Islet of Langerhans (tissue), 1 donor: ENCODE results near the gene TRAK1.
"Not testable (repeated sequence)": the region's sequence is repeated elsewhere in the genome, so short reads cannot be mapped to it uniquely, and the experiment has no call there.

Experiments used
- FAIRE-seq: peaks from one replicate; lab custom pipeline; 2011; peaks lifted over from hg19 to GRCh38; lab: Jason Lieb, UNC

Gene TRAK1, protein sequence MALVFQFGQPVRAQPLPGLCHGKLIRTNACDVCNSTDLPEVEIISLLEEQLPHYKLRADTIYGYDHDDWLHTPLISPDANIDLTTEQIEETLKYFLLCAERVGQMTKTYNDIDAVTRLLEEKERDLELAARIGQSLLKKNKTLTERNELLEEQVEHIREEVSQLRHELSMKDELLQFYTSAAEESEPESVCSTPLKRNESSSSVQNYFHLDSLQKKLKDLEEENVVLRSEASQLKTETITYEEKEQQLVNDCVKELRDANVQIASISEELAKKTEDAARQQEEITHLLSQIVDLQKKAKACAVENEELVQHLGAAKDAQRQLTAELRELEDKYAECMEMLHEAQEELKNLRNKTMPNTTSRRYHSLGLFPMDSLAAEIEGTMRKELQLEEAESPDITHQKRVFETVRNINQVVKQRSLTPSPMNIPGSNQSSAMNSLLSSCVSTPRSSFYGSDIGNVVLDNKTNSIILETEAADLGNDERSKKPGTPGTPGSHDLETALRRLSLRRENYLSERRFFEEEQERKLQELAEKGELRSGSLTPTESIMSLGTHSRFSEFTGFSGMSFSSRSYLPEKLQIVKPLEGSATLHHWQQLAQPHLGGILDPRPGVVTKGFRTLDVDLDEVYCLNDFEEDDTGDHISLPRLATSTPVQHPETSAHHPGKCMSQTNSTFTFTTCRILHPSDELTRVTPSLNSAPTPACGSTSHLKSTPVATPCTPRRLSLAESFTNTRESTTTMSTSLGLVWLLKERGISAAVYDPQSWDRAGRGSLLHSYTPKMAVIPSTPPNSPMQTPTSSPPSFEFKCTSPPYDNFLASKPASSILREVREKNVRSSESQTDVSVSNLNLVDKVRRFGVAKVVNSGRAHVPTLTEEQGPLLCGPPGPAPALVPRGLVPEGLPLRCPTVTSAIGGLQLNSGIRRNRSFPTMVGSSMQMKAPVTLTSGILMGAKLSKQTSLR

DNA sequence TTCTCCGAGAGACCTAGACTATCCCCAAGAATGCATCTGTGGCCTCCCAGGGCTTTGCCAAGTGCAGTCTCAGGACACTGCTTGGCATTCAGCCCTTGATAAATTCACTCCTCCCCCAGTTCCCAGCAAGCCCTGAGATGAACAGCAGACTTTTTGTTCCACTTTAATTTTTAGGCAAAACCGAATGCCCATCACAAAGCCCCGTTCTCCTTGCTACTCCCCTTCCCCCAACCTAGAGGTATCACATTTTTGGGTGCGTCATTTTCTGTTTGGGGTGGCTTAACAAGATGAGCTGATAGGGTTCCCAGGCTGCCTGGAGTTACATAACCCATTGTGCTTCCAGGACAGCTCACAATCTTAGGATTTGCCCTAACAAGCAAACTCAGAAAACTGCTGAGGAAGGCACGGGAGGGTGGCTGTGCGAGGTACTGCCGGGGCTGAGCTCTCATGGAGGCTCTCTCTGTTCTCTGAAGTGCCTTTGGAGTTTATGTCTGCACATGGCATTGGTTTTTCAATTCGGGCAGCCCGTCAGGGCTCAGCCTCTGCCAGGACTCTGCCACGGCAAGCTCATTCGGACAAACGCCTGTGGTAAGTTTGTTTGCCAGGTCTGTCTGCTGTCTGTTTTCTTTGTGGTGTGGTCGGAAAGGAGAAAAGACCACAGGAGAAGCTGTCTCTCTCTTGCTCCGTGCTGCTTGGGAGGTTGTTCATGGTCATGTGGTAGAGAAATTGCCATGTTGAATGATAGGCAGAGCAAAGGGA is at the start of gene TRAK1:
TRAK1 (plus strand) TSS at position 385 of the 759 bp plus-strand sequence; CDS start at position 498, 113 bp downstream.
- no peak for FAIRE-seq

DNA sequence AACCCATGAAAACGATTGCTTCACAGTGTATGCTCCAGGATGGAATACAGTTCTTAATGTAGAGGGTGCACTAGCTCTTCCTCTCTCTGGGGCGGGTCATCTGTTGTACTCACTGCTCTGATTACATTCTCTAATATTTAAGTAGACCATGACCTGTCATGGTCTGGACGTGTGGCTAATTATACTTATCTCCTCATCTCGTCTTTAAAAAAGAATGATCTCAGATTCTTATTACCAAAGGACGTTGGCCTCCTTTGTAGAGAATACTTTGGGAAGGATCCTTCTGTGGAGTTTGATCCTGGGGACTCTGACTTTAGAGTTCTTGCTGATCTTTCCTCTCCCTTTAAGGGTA is 48.4 kb upstream of the TRAK1 start:
- peak; percentile 13 for FAIRE-seq

DNA sequence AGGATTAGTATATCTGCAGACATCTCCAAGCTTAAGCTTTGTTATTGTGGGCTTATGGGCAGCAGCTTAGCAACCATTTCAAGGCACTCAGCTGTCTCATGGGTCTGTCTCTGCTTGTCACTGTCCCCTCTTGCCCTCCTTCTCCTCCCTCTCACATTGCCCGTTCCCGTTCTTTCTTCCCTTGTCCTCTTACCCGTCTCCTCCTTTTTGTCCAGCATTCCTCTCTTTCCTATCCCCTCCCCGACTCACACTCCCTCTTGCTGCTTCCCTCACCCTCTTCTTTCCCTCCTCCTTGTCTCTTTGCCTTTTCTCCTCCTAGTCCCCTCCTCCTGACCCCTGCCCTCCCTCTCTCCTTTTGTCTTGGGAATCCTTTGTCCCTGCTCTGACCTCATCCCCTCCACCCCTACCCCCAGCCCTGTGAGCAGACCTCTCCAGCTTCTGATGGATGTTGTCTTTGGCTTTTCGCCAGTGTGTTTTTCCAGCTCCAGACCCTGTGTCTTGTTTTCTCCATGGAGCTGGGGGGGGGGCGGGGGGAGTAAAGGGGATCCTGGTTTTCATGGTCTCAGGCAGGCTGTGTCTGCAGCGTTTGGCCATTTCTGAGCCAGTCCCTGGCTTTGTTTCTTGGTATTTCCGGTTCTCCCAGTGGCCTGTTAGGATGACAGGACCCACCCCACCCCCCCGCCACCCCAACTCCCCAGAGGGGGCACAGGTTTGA is 47.9 kb upstream of the TRAK1 start:
- no peak for FAIRE-seq

DNA sequence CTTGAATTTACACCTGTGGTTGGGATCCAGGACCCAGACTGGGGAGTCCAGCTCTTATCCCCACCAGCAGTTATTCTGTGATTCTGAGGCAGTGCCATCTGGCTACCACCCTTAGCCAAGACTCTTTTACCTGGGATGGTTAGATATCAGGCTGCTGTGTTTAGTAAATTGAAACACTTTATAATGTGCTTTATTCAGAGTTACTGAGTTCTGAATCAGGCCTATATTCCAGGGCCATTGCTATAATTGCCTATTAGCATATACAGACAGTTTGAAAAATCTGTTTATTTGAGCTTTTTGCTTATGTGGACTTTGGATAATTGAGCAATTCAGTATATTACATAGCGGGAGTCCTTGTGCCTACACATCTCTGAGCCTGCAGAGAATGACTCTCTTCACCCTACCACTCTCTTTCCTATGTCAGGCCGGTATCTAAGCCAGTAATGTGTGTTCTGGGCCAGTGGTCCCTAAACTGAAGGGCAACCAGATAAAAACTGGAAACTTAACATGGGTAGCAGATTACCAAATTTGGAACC is 45.4 kb upstream of the TRAK1 start:
- FAIRE-seq: no peak

DNA sequence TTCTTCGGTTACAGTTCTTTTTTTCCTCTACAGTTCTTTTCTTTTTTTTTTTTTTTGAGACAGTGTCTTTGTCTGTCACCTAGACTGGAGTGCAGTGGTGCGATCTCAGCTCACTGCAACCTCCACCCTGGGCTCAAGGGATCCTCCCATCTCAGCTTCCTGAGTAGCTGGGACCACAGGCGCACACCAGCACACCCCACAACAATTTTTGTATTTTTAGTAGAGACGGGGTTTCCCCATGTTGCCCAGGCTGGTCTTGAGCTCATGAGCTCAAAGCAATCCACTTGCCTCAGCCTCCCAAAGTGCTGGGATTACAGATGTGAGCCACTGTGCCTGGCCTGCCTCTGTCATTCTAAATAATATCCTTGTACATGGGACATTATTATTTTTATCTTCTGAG is 42.6 kb upstream of the TRAK1 start:
- not testable (repeated sequence) for FAIRE-seq

DNA sequence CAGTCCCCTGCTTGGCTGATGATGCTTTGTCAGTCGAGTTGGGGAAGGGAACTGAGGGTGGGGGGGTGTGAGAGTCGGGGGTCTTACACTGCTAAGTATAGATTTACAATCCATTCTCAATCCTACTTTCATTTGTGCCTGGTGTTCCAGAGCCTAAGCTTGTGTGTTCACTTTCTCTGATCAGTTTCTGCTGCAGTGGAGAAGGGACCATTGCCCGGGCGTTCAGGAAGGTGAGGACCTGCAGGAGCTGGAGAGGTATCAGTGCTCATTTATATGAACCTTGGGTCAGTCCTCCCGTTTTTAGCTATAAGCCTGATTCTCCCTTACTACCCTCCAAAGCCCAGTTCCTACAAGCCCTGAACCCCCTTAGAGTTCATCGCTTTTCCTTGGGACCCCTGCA is 41.0 kb upstream of the TRAK1 start:
- no peak for FAIRE-seq

DNA sequence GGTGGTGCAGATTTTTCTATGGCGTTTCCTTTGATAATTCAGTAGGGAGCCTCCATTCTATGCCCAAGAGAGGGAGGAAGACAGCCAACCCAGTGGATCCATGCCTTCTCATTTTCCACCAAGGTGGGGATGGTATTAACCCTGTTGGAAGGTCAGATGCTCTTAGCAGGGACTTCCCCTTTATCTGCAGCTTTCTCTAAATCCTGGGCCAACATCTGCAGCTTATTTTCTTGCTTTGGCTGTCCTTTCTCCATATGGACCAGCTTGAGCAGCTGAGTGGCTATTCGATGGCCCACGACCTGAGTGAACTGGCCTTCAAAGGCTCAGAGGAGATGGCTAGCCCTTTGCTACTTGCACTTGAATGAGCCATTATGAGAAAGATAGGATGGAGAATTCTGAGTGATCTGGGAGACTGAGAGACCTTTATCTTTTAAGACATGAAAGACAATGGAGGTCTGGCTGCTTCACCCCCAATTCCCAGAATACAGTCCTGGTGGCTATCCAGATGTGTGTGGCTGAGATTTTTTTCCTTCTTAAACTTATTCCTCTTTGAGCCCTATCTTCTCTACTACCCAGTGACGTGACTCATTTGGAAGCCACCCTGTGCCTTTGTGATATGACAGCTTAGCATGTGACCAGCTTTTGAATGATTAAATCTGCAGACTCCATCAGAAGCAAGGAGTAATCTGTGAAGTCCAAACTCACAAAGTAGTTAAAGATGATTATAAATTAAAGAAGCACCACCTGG is 39.6 kb upstream of the TRAK1 start:
- FAIRE-seq: no peak

DNA sequence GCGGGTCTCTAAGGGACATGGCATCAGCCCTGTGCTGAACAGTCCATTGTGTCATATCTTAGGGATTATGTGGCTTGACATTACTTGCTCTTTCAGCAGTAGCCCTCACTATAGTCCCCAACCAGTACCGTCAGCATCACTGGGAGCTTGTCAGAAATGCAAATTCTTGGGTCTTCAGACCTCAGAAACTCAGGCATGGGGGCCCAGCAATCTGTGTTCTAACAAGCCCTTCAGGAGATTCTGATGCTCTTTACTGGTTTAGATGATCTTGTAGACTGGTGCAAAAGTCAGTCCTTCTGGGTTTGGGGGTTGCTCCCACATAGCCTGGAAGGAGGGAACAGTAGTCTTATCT is 39.0 kb upstream of the TRAK1 start:
- no peak for FAIRE-seq

DNA sequence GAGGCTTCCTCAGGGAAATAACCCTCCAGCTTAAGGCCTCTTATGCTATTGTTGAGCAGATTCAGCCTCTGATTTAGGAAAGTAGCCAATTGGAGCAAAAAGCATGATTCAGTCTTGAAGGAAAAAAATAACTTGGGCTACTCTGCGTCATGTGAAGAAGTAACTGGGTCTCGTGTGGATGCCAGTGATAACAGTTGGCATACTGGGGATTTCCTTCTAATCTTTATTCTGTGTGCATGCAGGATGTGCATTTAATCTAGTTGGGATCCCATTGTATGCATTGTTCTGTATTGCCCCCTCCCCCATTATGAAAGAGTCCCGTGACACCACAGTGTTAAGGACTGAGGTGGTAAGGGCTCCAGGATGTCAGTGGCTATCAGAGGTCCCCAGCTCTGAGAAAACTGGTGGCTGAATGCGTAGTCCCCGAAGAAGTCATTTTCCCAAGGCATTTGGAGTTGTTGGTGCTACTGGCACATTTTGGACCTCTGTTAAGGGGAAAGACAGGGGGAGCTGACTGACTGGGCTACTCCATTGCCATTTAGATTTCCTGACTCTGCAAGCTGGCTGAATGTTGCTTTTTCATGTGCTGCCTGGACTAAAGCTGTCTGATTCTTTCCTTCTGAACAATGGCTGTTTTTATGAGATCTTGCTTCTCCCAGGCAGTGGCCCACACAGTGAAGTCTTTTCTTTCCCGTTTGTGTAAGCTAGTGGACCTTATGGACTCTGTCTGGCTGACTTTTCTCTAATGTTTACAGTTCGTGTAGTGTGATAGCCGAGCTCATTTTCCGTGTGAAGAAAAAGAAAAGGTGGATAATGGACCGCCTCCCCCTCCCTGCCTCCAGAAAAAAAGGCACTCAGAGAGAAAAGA is 38.4 kb upstream of the TRAK1 start:
- no peak for FAIRE-seq

DNA sequence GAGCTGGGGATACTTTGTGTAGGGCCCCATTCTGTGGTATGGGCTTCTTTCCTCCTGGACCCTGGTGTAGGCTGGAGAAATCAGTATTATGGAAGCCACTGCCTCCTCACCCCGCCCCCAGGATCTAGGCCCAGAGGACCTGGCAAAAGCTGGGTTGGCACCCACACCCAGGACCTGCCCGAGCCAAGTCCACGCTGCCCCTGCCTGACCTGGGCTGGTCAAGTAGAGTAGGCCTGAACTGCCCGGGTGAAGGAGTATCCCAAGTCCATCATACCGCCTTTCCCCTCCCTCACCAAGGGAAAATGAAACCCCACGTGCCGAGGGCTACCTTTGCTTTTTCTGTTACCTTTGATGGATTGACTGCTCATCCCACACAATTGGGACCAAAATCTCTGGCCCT is 37.7 kb upstream of the TRAK1 start:
- FAIRE-seq: no peak

DNA sequence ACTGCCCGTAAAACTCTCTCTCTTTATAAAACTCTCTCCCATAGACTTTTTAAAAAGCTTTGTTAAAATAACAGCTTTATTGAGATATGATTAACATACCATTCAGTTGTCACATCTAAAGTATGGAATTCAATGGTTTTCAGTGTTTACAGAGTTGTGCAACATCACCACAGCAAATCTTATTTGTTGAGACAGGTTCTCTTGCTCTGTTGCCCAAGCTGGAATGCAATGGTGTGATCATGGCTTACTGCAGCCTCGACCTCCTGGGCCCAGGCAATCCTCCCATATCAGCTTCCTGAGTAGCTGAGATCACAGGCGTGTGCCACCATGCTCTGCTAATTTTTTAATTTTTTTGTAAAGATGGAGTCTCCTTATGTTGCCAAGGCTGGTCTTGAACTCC is 35.9 kb upstream of the TRAK1 start:
- FAIRE-seq: no peak

DNA sequence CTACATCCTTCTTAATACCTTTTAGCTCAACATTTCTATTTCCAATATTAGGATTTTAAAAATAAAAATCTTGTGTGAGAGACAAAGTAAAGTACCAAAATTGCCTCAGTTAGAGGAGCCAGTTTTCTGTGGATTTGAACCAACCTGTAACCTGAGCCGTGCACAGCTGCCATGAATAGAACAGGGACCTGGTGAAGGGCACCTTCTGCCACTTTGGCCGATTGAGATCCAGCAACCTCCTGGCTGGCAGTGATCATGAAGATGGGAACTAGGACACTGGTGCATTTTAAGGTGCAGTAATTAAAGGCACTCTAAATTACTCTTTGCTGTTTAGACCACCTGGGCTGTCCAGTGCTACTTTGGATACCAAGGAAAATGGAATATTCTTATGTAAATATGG is 34.3 kb upstream of the TRAK1 start:
- no peak for FAIRE-seq

DNA sequence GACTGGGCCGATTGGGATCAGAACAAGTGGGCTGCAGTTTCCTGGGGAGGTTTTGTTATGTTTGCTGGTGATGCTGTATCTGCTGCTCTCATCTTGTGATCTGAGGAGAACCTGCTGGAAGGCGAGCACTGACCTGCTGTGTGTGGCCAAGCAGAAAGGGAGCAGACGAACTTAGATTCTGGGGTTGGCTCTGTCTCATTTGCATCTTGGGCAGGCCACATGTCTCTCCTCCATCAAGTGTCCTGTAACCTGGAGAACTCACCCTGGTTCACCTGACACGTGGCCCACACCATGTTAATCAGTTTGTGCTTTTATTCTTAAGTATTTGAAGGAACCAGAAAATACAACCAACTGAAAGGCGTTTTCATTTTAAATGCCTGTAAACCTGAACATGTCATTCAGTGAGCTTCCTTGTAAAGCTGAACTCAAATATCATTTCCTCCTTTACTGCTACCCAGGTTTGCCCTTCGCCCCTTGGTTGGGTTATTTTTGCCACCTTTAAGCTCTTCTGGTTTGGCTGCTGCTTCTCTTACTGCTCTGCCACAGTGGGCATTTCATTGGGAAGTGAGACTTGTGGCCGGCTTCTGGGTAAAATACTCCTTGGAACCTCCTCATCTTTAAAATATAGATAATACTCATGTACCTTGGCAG is 33.5 kb upstream of the TRAK1 start:
- no peak for FAIRE-seq

DNA sequence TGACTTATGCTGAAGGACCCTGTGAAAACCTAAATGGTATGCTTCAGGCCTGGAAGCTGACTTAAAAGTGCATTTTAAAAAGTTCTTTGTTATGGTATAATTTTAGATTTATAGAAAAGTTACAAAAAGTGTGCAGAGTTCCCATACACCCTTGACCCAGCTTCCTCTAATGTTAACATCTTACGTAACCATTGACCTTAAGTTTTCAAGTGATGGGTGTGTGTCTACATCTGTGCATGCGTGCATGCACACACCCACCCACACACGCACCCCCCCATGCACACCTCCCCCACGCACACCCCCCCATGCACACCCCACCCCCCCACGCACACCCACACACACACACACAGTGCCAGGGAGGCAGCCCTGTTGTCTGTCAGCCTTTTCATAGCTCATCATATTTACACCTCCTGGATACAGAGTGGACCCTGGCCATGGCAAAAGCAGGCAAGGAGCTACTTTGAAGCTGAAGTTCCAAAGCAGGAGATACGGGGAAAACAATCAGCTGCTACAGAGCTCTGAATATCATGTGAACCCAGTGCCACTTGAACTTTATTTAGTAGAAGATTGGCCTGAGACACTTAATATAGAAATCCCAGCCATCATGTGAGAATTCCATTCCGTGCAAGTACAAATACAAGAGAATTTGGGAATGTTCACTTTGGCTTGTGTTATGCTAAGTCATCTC is 30.0 kb upstream of the TRAK1 start:
- FAIRE-seq: no peak

DNA sequence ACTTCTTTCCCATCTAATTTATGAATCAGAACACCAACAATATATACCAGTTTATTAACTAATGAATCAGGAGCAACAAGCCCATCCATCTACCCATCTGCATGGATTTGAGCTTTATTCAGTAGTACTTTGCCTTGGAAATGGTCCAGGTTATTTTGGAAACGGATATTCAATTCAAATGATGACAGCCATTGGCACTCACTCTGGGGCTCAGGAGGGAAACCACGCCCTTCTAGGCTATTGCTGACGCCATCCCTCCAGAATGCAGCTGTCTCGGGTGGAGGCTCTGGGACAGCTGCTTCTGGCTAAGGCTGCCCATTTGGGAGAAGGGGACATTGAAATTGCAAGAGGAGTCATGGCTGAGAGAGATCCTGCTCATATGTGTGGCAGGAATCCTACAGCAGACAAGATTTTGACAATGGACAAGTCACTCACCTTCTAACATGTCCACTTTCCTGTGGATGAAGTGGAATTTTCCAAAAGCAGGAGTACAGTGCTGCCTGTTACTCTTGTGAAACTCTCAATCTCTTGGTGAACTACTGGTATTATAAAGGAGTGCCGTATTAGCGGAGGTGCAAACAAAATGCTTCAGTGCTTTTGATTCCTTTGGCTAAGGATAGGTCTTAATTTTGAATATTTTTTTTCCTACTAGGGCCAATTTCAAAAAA is 29.3 kb upstream of the TRAK1 start:
- FAIRE-seq: no peak

DNA sequence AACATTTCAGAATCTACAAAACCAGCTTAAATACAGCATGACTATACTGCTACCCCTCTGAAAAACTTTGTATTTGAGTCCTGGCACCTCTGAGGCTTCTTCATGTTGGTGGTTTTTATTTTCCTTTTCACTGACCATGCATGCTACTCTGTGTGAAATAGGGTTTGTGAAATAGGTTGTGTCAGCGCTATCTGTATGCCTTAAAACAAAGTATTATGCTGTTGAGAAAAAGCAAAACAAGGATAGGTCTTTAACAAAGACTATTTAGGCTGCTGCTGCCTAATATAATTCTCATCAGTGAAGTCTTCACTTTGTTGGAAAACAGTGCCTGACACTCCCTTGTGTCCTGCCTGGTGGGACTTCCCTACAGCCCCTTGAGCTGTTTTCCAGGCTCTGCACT is 28.7 kb upstream of the TRAK1 start:
- FAIRE-seq: no peak

DNA sequence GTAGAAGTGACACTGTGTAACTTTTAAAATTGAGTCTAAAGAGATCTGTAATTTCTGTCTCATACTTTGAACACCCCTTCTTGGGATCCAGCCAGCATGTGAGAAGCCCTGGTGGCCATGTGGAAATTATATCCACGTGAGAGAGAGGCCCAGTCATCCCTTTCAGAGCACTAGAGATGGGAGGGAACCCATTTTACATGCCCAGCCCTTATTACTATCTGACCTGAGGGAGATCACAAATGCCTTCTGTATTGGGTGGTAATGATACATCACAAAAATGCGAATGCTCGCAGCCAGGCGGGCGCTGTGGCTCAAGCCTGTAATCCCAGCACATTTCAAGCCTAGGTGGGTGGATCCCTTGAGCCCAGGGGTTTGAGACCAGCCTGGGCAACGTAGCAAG is 27.3 kb upstream of the TRAK1 start:
- no peak for FAIRE-seq

DNA sequence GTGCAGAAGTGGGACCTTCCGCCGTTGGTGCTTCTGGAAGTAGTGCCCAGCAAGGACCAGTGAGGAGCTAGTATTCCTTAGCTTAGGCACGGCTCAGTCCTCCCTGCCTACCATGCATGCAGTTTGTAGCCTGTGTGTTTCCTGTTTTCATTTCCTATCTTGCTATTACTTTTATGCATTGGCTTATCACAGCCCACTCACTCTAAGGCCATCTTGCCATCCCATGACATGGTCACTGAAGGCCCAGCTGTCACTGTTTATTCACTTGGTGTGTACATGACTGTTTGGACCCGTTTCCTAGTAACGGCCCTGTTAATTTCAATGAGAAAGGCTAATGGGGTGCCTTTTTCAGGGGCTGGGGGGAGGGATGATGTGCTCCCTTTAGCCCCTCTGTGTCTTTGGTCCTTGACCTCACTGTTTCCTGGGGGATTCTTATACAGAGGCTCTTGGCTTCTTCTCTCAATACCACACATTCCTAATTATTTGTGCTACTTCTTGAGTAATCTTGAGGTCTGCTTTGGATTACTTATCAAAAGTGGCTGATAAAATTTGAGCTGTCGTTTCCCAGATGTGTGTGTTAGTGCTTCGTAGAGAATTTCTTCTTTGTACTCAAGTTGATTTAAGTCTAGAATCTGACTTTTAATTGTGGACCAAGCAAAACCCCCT is 24.5 kb upstream of the TRAK1 start:
- FAIRE-seq: no peak
